DLD1 (cell line): Measurements from ENCODE around the gene TMEM50A.
"Not testable (repeated sequence)": the region's sequence is repeated elsewhere in the genome, so short reads cannot be mapped to it uniquely, and the experiment has no call there.

Experiments
- in situ Hi-C: cut with HindIII; loops from 2 replicates; pipeline ENCODE4 v1.10.0; 2017; ENCODE audit warnings: low sequenced_read_pairs

Gene TMEM50A

DNA sequence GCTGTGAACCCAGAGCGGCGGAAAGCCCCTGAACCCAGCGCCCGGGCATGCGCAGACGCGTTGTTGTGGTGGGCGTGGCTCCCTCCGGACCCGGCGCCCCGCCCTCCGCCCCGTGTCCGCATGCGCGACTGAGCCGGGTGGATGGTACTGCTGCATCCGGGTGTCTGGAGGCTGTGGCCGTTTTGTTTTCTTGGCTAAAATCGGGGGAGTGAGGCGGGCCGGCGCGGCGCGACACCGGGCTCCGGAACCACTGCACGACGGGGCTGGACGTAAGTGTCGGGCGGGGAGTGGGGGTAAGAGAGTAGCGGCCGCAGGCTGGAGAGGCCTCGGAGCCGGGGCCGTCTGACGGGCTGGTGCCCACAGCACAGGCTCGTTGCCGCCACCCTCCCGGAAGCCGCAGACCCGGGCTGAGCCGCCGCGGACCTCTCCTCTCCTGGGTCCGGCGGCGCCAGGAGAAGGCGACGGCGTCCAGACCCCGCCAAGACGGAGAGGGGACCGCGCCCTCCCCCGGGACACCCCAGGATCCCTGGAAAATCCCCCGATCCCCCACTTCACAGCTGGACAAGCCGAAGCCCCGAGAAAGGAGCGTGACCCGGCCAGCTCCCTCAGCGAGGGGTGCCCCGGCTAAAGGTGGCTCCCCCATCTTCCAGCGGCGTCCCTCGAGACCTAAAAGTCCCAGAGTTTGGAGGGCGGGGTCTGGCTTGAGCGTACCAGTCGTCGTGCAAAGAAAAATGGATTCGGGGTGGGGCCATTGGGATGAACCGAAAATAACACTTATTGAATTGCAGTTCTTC lies at the start of gene TMEM50A:
TMEM50A (plus strand) TSS at position 147 of the 794 bp plus-strand sequence. CDS start 2,153 bp downstream, outside the sequence.
- in situ Hi-C loops, result no loop called here

DNA sequence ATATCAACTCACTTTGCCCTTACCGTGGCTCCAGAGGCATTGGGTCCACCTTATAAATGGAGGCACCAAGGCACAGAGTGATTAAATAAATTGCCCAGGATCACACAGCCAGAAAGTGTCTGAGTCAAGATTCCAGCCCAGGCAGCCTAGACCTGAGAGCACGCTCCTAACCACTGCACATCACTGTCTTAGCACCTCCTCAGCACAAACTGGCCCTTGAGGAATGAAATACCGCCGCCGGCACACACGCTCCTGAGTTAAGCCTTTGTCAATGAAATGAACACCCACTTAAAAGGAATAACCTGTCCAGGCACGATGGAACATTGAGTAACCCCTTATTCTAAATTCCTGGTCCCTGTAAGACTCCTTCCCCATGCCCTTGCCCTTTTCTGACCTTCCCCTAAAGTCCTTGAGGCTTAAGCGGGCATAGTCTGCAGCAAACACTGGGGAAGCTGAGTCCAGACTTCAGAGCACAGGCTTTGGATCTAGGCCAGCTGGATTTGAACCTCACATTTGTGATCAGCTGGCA lies 49.5 kb upstream of the TMEM50A start:
- in situ Hi-C loops, result not testable (repeated sequence)

DNA sequence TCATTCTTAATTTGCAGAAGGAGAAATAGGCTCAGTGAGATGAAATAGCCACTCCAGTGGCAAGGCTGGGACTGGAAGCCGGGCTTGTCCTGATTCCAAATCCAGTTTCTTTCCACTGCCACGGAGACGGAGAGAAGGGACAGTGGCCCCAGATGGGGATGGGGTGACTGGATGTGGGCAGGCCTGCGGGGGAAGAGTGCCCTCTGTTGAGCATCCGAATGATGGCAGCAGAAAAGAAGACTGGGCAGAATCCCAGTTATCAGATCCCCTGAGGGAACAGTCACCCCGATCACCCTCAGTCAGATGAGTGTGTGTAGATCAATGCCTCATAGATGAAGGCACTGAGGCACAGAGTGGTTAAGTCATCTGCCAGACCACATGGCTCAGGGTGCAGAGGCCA lies 48.1 kb upstream of the TMEM50A start:
- in situ Hi-C loops, result not testable (repeated sequence)

DNA sequence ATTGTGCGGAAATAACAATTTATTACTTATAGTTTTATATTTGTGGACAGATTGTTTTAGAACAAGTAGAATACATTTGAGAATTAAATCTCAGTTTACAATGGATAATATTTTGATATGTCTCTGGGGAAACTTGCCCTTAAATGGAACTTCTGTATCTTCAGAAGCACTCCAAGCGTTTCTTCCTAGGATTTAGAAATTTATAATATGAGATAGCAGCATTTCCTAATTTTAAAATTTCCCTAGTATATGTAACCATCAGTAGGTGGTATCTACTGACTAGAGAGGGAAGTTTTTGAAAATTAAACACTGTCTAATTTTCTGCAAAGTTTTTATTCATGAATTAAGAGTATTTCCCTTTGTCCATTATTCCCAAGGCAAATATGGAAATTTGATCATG lies 44.7 kb upstream of the TMEM50A start:
- in situ Hi-C loops, result not testable (repeated sequence)

DNA sequence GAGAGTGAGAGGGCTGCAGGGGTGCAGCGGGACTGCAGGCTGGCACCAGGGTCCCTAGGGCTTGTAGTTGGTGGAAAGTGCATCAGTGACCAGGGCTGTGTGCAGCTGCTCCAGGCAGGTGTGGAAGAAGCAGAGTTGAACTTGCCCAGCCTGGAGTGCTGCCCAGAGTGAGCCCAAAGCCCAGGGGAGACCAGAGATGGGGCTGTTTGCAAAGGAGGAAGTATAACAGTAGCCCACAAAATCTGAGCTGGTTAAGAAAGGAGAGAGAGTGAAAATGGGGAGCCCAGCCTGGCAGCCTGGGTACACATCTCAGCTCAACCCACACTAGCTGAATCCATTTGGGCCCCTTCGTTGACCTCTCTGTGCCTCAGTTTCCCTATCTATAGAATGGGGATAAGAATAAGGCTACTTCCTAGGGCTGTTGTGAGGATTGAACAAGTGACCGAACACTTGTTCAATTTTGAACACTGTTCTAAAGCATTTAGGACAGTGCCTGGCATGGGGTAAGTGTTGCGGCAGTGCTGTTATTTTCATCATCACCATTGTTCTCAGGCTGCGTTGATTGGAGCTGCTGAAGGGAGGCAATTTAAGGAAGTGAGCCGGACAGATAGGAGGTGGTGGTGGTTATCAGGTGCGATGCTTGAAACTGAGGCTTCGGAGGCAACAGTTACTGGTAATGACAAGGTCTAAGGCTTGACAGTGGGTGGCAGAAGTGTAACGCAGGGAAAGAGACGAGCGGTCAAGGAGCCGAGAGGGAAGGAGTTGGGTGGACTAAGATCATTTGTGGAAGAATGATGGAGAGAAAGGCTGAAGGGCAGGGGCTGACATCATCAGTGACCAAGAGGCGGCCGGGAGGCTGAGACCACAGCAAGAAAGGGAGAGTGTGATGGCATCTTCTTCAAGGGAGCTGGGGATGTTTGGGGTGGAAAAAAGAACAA lies 43.0 kb upstream of the TMEM50A start:
- in situ Hi-C loops, result not testable (repeated sequence)

DNA sequence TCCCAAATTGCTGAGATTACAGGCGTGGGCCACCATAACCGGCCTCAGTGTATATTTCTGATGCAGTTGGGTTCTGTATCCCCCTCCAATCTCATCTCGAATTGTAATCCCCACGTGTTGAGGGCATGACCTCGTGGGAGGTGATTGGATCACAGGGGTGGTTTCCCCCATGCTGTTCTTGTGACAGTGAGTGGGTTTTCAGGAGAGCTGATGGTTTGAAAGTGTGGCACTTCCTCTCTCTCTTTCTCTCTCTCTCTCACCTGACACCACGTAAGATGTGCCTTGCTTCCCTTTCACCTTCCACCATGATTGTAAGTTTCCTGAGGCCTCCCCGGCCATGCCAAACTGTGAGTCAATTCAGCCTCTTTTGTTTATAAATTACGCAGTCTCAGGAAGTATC lies 41.6 kb upstream of the TMEM50A start:
- in situ Hi-C loops, result not testable (repeated sequence)

DNA sequence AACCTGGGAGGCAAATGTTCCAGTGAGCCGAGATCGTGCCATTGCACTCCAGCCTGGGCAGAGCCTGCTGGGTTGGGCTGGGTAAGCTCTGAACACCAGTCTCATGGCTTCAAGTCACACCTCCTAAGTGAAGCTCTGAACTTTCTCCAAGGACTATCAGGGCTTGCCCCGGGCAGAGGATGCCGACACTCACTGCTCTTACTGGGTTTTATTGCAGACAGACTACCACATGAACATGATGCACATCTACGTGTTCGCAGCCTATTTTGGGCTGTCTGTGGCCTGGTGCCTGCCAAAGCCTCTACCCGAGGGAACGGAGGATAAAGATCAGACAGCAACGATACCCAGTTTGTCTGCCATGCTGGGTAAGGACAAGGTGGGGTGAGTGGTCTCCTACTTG lies 37.4 kb upstream of the TMEM50A start:
- in situ Hi-C loops, result not testable (repeated sequence)

DNA sequence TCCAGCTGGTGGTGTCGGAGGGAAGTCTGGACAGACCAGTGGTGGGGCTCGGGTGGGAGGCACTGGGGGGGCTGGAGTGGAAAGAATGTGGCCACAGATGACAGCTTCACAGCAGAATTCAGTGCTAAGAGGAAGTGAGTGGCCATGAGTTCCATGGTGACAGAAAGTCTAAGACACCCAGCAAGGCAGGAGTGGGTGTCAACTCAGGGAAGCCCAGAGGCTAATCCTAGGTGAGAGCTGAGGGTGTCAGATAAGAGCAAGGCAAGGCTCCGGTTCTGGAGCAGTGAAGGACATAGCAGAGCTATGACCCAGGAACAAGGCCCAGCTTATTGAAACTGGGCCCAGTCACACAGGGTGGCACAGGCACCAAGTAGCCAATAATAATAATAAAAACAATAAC lies 35.8 kb upstream of the TMEM50A start:
- in situ Hi-C loops, result not testable (repeated sequence)

DNA sequence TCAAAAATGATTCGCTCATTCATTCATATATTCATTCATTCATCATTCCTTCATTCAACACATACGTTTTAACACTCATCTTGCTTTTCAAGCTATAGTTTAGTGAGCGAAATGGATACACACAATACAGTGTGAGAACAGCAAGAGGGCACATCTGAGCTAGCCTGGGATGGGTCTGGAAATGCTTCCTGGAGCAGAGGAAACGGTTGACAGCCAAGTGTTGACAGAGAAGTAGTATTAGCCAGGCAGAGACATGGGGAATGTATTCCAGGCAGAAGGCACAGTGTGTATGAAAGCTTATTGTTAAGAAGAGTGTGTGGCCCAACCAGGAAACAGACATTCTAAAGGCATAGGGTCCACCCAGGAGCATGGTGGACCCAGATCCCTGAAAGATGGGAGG lies 33.2 kb upstream of the TMEM50A start:
- in situ Hi-C loops, result not testable (repeated sequence)

DNA sequence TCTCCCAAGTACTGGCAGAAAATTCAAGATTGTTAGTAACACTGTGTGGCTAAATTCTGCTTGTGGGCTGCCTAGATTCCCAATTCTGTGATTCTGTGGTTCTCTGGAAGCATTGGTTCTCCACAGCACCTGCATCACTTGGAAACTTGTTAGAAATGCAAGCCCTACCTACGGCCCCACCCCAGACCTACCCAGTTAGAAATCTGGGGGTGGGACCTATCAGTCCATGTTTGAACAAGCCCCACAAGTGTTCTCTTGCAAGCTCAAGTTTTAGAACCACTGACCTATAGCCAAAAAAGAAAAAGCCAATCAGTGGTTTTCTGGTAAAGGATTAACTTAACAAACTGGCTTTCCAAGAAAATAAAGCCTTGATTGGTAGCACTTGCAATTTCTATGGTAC lies 30.0 kb upstream of the TMEM50A start:
- in situ Hi-C loops, result not testable (repeated sequence)

DNA sequence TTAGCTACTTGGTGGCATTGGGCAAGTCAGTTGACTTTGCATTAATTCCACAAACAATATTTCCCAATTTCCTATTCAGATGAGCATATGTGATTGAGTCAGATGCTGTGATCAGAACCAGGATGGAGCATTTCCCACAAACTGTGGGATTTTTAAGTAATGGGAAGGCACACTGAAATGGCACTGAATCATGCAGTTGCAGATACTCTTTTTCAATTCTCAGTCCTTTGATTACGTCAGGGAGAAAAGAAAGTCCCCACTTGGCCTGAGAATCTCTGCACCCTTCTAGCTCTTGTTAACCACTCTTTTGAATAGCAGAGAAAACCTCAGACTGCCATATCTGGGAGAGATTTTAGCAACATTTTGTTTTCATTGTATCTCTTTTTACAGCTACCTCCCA lies 29.0 kb upstream of the TMEM50A start:
- in situ Hi-C loops, result not testable (repeated sequence)

DNA sequence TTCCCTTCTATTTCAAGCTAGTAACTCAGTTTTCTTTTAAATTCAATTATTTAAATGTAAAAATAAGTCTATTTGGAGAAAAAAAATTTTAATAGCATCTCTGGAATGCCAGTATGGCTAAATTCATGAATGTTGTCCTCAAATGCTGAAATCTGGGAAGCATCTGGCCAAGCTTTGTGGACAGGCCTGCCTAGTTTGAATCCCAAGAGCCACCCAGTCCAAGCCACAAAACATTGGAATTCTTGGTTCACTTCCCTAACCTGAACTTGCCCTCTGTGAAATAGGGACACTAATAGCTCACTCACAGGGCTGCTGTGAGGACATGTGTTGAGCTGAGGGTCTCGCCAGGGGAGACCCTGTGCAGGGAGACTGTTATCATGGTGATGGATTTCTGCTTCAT lies 28.6 kb upstream of the TMEM50A start:
- in situ Hi-C loops, result not testable (repeated sequence)

DNA sequence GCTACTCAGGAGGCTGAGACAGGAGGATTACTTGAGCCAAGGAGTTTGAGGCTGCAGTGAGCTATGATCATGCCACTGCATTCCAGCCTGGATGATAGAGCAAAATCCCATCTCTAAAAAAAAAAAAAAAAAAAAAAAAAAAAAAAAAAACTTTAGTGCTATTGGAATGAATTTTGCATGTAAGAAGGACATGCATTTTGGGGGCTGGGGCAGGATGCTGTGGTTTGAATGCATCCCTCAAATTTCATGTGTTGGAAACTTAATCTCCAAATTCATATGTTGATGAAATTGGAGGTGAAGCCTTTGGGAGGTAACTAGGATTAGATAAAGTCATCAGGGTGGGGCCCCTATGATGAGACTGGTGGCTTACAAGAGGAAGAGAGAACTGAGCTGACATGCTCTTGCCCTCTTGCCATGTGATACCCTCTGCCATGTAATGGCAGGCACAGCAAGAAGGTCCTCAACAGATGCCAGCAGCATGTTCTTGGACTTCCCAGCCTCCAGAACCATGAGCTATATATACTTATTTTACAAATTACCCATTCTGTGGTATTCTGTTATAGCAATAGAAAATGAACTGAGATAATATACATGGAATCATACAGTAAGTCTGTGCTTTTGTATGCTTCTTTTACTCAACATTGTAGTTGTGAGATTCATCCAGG lies 25.2 kb upstream of the TMEM50A start:
- in situ Hi-C loops, result not testable (repeated sequence)

DNA sequence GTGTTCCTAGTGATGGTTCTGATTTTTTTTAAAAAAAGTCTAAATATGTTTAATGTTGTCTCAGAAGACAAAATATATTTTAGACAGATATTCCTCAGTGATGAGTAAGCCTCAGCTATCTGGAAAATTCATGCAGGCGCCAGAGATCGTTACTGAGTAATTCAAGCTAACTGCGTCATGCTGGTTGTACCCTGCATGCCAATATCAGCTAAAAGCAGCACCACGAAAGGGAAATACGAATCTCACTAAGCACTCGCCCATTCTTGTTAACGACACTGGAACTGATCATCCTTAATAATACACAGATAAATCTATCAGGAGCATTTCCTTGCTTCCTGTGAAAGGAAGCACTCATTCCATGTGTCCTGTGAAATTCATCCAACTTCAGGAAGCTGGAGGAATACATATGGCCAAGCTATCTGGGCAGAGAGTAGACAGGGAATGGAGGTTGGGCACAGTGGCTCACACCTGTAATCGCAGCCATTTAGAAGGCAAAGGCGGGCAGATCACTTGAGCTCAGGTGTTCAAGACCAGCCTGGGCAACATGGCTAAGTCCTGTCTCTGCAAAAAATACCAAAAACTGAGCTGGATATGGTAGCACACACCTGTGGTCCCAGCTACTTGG lies 17.7 kb upstream of the TMEM50A start:
- in situ Hi-C loops, result not testable (repeated sequence)

DNA sequence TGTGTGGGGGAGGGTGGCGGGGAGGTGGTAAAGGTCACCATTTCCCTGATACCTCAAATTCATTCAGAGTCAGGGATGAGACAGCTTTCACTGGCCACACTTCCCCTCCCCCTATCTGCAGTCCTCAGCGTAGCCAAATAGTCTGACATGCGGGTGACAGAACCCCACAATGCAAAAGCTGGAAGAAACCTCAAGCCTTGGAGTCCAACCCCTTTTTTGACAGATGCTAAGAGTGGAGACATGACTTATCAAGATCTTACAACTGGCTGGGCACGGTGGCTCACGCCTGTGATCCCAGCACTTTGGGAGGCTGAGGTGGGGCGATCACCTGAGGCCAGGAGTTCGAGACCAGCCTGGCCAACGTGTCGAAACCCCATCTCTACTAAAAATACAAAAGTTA lies 16.0 kb upstream of the TMEM50A start:
- in situ Hi-C loops, result not testable (repeated sequence)

DNA sequence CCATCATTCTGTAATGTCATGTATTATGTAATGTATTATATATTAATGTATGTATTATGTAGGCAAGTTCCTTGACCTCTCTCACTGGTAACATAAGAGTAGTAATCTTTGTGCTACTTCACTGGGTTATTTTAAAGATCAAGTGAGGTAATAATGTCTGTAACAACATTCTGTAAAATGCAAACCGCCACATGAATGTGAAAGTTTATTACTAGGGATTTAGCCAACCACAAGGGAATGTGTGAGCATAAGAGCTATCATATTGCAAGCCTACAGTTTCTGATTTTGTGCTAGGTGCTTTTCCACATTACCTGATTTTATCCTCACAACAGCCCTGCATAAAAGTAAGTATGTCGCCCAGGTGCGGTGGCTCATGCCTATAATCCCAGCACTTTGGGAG lies 13.7 kb upstream of the TMEM50A start:
- in situ Hi-C loops, result not testable (repeated sequence)

DNA sequence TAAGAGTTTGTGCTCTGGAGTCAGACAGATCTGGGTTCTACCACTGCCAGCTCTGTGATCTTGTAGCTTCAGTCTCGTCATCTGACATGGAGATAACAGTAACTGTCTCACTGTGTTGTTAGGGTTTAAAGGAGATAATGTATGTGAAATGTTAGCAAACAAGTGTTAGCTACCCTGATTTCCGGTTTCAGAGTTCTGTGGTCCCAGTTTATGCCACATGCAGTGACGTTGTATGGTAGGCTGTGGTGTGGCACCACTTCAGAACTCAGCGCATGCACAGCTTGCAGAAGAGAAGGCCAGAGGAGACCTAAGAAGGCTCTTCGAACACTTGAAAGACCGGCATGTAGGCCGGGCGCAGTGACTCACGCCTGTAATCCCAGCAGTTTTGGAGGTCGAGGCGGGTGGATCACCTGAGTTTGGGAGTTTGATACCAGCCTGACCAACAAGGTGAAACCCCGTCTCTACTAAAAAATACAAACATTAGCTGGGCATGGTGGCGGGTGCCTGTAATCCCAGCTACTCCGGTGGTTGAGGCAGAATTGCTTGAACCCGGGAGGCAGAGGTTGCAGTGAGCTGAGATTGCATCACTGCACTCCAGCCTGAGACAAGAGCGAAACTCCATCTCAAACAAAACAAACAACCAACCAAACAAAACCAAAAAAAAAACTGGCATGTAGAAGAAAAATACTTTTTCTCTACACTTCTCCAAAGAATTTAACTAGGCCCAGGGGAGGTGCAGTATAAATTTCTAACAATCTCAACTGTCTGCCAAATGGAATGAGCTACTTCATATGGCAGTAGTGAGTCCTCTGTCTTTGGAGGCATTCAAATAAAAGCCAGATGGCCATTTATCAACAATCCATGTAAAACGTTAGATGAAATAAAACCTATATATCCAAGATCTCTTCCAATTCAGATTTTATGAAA lies 10.0 kb upstream of the TMEM50A start:
- in situ Hi-C loops, result not testable (repeated sequence)

DNA sequence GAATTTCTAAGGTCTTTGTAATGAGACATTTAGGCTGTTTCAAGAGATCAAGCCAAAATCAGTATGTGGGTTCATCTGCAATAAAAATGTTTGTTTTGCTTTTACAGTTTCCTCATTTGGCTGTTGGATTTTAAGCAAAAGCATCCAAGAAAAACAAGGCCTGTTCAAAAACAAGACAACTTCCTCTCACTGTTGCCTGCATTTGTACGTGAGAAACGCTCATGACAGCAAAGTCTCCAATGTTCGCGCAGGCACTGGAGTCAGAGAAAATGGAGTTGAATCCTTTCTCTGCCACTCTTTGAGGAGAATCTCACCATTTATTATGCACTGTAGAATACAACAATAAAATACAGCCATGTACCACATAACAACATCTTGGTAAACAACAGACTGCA lies 9.3 kb upstream of the TMEM50A start:
- in situ Hi-C loops, result not testable (repeated sequence)

DNA sequence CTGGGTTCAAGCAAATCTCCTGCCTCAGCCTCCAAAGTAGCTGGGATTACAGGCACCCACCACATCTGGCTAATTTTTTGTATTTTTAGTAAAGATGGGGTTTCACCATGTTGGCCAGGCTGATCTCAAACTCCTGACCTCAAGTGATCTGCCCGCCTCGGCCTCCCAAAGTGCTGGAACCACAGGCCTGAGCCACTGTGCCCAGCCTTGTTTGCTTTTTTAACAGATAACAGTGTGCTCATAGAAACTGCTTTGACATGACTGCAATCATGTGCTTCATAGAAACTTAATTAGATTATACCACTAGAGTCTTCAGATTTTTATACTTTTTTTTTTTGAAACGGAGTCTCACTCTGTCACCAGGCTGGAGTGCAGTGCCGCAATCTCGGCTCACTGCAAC lies 8.8 kb upstream of the TMEM50A start:
- in situ Hi-C loops, result not testable (repeated sequence)
